Measurements from ENCODE around the gene HS3ST3A1.

DNA sequence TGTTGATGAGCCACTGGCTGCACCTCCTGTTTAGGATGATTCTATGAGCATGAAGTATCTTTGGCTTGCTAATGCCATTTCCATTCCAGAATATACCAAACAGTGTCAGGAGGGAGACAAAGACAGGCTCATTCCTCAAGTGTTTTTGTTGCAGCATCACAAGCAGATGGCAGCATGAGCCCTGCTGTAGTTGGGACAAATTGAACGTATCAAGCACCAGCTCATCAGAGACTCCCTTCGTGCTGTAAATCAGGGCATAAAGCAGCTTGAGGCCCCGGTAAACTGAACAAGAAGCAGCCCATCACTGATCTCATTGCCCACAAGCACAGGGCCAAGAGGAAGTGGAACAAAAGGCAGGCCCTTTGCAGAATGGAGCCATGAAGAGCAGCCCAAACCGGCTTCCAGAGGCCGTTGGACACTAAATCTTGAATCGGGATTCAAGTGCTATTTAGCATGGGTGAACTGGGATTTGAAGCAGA, 45.9 kb upstream of the HS3ST3A1 start:
- TF ChIP-seq, protein P1, sequence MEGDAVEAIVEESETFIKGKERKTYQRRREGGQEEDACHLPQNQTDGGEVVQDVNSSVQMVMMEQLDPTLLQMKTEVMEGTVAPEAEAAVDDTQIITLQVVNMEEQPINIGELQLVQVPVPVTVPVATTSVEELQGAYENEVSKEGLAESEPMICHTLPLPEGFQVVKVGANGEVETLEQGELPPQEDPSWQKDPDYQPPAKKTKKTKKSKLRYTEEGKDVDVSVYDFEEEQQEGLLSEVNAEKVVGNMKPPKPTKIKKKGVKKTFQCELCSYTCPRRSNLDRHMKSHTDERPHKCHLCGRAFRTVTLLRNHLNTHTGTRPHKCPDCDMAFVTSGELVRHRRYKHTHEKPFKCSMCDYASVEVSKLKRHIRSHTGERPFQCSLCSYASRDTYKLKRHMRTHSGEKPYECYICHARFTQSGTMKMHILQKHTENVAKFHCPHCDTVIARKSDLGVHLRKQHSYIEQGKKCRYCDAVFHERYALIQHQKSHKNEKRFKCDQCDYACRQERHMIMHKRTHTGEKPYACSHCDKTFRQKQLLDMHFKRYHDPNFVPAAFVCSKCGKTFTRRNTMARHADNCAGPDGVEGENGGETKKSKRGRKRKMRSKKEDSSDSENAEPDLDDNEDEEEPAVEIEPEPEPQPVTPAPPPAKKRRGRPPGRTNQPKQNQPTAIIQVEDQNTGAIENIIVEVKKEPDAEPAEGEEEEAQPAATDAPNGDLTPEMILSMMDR (IDR thresholded peaks at IDR 0.05), result no peak
- TF ChIP-seq POLR2A (IDR thresholded peaks at IDR 0.05), result no peak
